Activated CD4-positive, alpha-beta T cell treated with anti-CD3 and anti-CD28 coated beads, Interleukin-2, amount 50 U/mL, for 16 hours (primary cell): ENCODE results near the gene AFTPH.

Source experiments
- DNase-seq: peaks from one replicate; pipeline ENCODE4 v3.0.0-alpha.2; 2020

AFTPH gene

DNA sequence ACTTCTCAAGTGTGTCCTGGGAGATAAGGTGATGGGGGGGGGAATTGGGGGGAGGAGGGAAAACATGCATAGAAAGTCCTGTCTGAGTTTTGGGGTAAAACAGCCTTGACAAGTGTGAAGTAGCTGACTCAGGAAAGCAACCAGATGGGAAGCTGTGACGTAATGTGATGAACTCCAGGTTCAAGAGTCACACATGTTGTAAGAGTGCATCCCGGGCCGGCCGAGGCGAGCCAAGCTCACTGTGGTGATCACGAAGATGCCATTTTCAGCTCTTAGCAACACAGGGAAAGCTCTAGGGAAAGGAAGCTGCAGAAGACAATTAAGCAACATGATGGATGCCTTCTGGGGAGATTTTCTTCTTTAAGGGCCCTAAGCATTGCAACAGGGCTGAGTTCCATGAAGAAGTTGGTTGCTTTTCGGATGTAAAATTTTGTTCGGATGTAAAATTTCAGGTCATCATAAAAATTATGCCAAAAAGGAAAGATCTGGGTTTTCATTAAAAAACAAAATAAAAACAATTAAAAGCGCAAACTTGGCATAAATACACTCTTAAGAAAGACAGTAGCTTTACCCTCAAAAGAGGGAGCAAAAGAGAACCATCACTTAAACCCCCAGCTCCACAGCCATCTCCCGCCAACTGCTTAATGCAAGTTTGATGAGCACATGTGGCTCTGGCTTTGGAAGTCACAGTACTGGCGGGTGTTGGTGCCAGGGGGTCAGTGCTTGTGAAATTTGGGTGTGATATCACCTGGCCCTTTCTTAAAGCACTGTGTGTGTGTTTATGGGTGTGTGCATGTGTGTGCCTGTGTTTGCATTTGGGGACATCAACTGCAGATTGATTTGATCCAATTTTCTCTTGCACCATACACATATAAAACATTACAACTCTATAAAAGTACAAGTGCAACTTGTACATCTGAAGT is 110.5 kb downstream of the AFTPH start:
- no peak for DNase-seq

DNA sequence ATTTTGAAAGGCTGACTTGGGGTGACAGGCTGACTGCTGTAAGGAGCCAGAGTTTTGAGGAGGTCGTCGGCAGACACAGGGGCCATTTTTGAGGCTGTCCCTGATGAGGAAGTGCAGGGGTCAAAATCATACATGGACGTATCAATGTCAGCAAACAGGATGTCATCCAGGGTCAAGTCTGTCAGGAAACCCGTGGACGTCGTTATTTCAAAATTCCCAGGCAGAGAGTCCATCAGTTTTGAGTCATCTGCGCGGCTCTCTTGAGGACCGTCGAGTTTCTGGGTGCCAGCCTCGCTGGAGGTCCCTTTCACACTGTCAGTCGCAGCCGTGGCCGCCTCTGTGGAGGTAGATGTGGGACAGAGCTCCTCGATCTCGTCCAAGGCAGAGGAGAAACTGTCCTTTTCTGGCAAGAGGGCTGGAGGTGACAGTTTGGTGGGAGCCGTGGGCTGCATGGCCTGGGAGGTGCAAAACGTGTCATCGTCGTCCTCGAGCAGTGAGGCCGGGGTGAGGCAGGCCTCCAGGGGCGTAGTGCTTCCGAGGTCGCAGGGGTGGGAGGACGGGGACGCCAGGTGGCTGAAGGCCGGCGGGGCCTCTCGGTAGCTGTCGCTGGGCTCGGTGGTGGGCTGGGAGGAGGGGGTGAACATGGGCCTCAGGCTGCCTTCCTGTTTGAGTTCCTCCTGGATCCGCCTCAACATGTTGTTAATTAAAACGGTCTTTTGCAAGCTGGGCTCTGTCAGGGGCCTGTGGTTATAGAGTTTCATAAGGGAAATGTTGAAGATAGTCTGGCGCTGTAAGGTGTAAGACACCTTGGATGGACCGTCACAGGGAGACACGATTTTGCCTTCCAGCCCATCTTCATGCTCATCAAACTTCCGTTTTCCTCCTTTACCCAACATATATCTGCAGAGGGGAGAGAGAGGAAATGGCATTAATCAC is 112.1 kb downstream of the AFTPH start:
- no peak for DNase-seq

DNA sequence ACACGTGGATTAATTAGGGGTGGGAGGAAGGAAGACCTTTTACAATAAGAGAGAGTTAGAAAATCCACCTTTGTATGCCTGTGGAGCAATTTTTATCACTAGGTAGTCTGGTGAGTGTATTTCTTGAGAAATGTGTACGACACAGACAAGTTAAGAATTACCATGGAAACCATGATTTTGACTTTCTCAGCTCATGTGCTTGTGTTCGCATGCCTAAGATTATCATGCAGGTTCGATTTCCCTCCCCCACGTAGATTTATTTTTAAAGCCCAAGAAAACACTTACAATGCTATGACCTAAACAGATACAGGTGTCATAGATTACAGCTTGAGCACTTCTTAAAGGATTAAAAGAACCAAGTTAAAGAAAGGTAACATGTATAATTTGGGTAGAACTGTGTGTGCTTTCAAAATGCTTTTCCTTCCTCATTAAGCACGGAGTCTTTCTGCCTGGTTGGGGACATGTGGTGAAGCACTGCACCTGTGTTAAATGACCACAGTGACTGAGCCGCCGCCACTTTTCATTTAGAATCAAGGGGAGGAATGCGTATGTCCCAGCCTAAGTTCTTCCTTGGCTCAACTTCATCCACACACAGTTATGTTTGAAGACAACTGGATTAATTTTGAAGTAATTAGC is 113.0 kb downstream of the AFTPH start:
- DNase-seq = no peak

DNA sequence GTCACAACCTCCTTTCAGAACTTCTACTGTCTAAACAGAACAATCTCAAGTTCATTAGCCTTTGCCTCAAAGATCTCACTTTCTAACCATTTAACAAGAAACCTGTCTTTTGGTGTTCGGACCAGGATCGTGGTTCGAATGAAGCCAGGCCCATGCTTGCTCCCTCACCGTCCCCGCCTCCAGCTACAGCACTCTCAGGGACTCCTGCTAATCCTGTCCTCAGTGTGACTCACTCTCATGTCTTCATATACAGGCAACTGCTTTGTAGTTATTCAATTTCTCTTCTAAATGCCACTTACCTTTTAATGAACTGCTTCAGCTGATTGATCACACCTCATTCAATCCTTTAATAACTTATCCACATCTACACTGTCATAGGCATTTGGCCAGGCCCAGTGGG is 113.8 kb downstream of the AFTPH start:
- no peak for DNase-seq

DNA sequence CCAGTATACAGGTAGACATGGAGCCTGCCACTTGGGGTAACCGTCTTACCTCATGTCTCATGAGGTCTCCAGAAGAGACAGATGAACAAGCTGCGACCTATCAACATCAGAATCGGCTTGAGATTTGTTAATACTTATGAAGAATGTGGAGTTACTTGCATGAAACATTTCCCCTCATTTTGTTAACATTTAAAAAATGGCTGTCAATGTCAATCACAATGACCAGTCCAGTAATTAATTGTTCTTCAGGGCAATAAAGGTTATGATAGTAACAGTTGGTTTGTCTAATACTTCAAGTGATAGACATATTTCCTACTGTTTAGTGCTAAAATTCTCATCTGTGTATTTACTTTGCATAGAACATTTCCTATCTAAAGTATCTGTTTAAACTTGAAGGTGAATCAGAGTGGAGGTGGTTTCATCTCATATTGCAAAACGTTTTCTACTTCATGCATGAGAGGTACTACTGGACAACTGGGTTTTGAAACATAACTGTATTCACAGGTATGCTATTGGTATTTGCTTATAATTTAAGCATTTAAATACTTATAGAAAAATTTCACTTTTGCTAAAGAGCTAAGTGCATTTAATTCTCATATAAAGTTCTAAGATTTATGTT is 114.5 kb downstream of the AFTPH start:
- DNase-seq = no peak

DNA sequence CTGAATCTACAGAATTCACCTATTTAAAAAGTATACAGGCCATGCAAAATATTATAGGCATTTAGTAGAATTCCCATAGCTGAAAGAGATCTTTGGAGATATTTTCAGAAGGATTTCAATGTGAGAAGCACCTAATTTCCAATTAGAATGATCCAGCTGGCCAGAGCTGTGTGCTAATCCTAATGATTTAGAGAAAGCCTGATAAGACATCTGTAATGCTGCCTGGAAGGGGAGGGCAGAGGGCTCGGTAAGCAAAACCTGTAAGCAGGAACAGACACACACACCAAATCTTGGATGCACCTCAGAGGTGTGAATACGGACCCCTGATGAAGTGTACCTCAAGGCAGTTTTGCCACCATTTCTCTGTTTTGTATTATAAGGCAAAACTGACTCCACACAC is 115.6 kb downstream of the AFTPH start:
- DNase-seq = no peak

DNA sequence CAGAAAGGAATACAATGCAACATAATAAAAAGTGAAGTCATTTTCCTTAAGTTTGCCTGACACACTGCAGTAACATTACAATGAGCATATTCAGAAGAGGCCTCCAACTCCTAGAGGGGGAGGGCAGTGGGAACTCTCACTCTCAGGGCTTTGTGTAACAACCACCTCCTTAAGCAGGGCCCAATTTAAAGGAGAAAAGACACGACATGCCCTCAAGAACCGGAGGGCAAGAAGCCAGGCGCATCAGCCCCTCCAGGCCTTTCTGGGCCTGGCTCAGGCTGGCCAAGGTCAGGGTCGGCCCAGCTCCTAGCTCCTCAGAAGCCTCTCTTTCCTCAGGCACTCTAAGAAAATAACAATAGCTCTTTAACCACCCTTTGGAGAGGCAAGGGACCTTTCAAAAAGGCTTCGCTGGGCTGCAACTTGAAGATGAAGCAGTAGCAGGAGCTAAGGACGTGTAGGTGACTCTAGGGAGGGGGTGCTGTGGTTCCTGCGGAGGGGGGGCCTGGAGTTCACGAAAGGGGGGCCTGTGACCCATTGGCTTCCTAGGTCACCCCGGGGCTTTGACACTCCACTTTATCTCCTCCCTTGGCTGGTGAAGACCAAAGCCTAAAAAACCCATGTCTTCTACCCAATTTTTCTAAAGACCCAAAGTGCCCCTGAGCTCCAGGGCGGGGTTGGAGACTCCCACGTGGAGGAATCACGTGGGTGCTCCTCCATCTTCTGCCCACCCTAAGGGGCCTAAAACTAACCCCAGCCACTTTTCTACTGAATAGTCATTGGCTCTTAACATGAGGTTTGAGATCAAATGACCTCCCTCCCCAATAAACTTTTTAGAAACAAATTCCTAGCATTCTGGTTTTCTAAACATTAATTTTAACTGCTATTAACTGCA is 116.3 kb downstream of the AFTPH start:
- no peak for DNase-seq

DNA sequence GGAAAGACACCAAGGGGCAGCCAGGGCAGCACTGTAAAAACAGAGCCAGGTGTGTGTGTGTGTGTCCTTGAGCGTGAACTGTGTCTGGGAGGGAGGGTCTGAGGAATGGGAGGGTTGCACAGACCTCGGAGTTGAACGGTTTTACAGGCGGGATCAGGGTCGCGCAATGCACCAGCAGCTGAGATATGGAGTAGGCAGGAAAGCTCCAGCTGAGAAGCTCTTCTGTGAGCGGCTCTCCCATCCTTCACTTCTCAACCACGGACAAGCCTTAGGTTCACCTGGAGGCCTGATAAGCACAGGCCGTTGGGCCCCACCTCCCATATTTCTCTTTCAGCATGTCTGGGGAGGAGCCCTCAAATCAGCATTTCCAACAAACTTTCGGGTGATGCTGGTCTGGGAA is 117.5 kb downstream of the AFTPH start:
- no peak for DNase-seq
